RCC 7860 (cell line): ENCODE measurements around the gene CBX4.
"Not testable (repeated sequence)": the region's sequence is repeated elsewhere in the genome, so short reads cannot be mapped to it uniquely, and the experiment has no call there.

Source experiments
- DNase-seq: peaks from one replicate; pipeline ENCODE4 v3.0.0-alpha.2; 2015; ENCODE audit warnings: low spot score
- FAIRE-seq: peaks from 2 replicates; lab custom pipeline; 2012; peaks lifted over from hg19 to GRCh38; lab: Jason Lieb, UNC

The CBX4 gene

GRCh38 chr17:79861413-79862216 lies 22.4 kb upstream of the CBX4 start:
- FAIRE-seq, result no peak
- no peak for DNase-seq

- no peak for FAIRE-seq
- no peak for DNase-seq
Observed at GRCh38 chr17:79859676-79860615, 20.7 kb upstream of the CBX4 start.

DNA sequence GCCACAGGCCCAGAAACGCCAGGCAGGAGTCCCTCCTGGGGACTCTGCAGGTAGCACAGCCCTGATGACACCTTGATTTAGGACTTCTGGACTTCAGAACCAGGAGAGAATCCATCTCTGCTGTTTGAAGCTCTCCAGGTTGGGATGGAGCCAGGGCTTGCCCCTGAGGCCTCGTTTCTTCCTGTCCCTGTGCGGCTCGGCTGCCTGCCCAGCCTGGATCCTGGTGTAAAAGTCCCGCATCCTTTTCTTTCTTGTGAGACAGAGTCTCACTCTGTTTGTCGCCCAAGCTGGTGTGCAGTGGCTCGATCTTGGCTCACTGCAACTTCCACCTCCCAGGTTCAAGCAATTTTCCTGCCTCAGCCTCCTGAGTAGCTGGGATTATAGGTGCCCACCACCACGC lies 17.9 kb upstream of the CBX4 start:
- FAIRE-seq, result no peak

GRCh38 chr17:79855331-79856124 lies 16.3 kb upstream of the CBX4 start:
- FAIRE-seq, result no peak

More for the DNA sequence above, 17.9 kb upstream of the CBX4 start:
- DNase-seq, result no peak

GRCh38 chr17:79854080-79855060 lies 15.1 kb upstream of the CBX4 start:
- FAIRE-seq (no peak), DNase-seq (no peak)

More at GRCh38 chr17:79855331-79856124, 16.3 kb upstream of the CBX4 start:
- DNase-seq, result no peak

DNA sequence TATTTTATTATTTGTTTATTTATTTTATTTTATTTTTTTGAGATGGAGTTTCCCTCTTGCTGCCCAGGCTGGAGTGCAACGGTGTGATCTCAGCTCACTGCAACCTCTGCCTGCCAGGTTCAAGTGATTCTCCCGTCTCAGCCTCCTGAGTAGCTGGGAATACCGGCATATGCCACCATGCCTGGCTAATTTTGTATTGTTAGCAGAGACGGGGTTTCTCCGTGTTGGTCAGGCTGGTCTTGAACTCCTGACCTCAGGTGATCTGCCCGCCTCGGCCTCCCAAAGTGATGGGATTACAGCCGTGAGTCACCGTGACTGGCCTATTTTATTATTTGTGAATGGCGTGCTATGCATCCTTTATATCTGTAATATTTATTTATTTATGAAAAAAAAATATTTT lies 13.9 kb upstream of the CBX4 start:
- not testable (repeated sequence) for DNase-seq, FAIRE-seq

DNA sequence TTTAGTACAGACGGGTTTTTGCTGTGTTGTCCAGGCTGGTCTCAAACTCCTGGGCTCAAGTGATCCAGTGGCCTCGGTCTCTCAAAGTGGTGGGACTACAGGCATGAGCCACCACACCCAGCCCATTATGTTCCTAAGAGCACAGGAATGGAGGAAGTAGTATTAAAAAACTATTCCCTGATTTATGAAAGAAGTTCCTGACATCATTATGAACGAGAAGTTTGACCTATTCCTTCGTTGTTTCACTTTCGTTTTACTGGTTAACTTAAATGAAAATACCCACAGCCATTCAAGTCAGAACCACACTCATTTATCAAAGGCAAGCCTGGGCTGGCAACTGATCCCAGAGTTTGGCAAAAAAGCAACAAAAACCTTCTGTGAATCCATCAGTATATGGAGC lies 13.5 kb upstream of the CBX4 start:
- DNase-seq, result peak; percentile 54
- FAIRE-seq, result peak; percentile 77

GRCh38 chr17:79851461-79851817 lies 12.2 kb upstream of the CBX4 start:
- FAIRE-seq, result no peak
- peak; percentile 54 for DNase-seq

- DNase-seq, result peak; percentile 98
- peak; percentile 88 for FAIRE-seq
Observed at GRCh38 chr17:79850571-79851460, 11.6 kb upstream of the CBX4 start.

- FAIRE-seq (no peak), DNase-seq (no peak)
Observed at GRCh38 chr17:79849953-79850352, 10.7 kb upstream of the CBX4 start.

- DNase-seq (no peak), FAIRE-seq (no peak)
Observed at GRCh38 chr17:79848370-79848766, 9.1 kb upstream of the CBX4 start.

- DNase-seq (no peak), FAIRE-seq (no peak)
Observed at GRCh38 chr17:79847698-79848369, 8.6 kb upstream of the CBX4 start.

- no peak for FAIRE-seq
- no peak for DNase-seq
Observed at GRCh38 chr17:79845601-79845949, 6.3 kb upstream of the CBX4 start.

DNA sequence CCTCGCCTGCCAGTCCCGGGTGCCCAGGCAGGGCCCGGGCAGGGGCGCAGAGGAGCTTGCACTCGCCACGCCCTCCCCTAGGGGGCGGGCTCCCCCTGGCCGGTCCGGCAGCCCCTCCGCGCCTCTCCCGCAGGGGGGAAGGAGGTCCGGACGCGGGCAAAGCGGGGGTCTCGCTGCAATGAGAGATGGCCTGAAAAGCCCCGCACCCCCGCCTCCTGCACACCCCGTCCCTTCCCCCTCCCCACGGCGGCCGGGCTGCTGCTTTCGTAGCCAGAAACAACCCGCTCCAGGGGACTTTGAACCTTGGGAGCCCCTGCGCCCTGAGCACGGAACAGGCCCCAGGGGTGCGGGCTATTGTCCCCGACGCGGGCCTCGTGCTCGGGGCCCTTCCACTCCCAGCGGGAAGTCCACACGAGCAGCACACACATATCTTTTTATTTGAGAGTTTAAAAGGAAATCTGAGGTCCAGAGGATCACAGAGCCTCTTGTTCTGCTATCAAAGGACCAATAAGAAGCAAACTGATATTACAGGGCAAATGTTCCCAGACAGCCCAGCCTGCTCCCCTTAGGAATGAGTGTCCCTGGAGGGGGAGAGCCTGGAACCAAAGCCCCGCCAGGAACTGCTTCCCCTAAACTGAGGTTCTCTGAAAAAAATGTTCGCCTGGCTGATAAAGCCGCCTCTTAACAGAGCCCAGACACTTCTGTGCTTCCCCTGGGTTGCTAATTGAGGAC lies 5.8 kb upstream of the CBX4 start:
- FAIRE-seq (no peak), DNase-seq (no peak)

- FAIRE-seq, result no peak
- DNase-seq, result no peak
Observed at GRCh38 chr17:79843816-79844800, 4.9 kb upstream of the CBX4 start.

DNA sequence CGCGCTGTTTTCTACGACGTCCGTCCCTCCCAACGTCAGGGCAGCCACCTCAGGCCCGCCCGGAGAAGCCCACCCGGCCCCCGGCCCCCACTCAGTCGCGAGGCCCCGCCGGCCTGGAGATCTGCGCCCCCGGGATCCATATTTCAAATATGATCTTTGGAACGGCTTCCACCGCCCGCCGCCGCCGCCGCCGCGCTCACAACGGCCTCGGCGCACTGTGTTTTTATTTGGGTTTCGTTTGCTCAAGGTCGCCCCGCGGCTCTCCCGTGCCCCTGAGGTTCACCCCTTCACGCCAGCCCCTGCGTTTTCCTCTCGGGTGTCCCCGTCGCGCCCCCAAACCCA lies 4.2 kb upstream of the CBX4 start:
- DNase-seq (no peak), FAIRE-seq (no peak)
